Stimulated activated CD4-positive, alpha-beta T cell treated with anti-CD3 and anti-CD28 coated beads, TNF-alpha, amount 100 ng/mL, for 48 hours (primary cell): Measurements from ENCODE around the gene OPN1MW2.
"Not testable (repeated sequence)": the region's sequence is repeated elsewhere in the genome, so short reads cannot be mapped to it uniquely, and the experiment has no call there.

Source experiments
- DNase-seq, 3 donors: peaks; one replicate each; pipeline ENCODE4 v3.0.0-alpha.2; 2020; ENCODE audit warnings: low read depth in 3 of 3

Gene OPN1MW2

DNA sequence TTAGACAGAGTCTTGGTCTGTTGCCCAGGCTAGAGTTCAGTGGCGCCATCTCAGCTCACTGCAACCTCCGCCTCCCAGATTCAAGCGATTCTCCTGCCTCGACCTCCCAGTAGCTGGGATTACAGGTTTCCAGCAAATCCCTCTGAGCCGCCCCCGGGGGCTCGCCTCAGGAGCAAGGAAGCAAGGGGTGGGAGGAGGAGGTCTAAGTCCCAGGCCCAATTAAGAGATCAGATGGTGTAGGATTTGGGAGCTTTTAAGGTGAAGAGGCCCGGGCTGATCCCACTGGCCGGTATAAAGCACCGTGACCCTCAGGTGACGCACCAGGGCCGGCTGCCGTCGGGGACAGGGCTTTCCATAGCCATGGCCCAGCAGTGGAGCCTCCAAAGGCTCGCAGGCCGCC, at the start of gene OPN1MW2:
Gene OPN1MW2, plus strand, starts transcription at position 301 of the 400 bp plus-strand sequence. Its CDS starts 60 bp downstream, at position 361.
- DNase-seq: not testable (repeated sequence)

DNA sequence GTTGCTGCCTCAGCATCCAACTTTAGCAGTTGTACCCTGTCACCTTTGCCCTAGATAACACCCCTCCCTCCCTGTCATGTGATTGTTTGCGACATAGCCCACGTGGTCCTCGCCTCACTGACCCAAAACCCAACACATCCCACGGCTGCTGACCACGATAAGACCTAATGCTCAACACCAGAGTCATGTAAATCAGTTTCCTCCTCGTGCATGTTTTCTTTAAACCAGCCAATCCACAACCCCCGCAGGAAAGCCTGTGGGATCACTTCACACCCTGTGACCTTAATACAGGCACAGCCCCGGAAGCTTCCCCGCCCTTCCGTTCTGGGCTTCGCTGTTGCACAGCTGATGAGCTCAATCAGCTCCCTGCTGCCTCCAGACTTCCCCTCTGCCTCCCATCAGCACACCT, 47.0 kb upstream of the OPN1MW2 start:
- not testable (repeated sequence) for DNase-seq

DNA sequence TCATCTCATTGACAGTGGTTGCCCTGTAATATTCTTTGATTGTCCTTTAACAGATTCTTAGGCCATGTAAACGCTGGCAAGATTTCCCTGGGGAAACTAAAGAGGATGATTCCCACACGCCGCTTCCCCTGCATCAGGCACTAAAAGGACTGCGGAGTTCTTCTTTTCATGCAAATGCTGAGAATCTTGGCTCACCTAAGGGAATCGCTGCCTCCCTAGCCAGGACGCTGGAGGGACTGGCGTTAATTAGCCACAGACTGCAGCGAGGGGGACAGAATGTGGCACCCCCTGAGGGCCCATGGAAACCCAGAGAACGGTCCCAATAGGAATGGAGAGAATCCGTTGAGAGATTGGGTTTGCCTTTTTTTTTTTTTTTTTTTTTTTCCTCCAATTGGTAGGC, 45.2 kb upstream of the OPN1MW2 start:
- DNase-seq: not testable (repeated sequence)

DNA sequence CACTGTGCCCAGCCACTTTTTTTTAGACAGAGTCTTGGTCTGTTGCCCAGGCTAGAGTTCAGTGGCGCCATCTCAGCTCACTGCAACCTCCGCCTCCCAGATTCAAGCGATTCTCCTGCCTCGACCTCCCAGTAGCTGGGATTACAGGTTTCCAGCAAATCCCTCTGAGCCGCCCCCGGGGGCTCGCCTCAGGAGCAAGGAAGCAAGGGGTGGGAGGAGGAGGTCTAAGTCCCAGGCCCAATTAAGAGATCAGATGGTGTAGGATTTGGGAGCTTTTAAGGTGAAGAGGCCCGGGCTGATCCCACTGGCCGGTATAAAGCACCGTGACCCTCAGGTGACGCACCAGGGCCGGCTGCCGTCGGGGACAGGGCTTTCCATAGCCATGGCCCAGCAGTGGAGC, 37.3 kb upstream of the OPN1MW2 start, which contains the start of gene OPN1MW:
Gene OPN1MW, plus strand, starts transcription at position 301 of the 400 bp plus-strand sequence. Its CDS starts 82 bp downstream, at position 383.
- not testable (repeated sequence) for DNase-seq

DNA sequence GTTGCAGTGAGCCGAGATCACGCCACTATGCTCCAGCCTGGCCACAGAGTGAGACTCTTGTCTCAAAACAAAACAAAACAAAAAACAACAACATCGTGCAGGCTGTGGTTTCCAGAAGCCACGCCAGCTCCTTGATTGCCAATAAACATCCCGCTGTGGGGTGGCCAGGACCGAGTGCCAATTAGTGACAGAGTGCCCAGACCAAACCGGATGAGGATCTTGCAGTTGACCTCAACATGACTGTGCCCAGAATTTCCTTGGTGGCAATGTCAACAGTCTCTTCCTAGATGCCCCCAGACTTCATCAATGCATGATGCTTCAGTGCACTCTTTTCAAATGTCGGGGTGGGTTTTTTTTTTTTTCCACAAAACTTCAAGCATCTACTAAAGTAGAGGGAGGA, 35.8 kb upstream of the OPN1MW2 start:
- DNase-seq: not testable (repeated sequence)

DNA sequence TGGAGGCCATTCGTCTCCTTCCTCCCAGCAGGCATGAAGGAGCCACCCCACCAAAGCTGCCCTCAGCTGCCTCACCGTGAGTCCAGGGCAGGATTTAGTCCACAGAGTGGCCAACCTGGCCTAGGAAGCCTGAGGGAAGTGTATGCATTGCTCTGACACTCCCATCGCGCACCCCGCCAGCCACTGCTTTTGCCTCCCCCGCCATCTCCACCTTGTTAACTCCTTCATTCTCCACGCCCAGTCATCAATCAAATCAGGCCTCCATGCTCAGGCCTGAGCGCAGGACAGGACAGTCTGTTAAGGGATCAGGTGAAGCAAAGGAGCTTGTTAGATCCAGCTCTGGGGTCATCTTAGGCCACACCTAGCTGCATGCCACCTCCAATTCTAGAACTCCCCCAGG, 26.7 kb upstream of the OPN1MW2 start:
- not testable (repeated sequence) for DNase-seq

DNA sequence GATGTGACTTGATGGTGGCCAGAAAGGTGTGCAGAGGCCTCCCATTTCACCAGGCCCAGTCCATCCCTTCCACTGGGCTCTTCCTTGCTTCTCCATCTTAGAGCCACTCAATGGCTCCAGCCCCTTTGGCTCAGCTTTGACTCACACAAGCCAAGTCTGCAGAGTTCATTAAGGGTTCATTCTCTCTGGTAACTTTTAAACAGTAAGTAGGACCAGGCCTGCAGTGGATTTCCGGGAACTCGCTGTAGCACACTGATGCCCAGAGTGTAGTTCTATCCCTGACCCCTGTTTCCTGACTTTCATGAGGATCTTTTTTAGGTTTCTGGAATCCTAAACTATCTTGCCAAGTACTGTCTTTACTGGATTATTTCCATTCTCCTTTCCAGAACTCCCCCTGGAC, 25.2 kb upstream of the OPN1MW2 start:
- DNase-seq: not testable (repeated sequence)

DNA sequence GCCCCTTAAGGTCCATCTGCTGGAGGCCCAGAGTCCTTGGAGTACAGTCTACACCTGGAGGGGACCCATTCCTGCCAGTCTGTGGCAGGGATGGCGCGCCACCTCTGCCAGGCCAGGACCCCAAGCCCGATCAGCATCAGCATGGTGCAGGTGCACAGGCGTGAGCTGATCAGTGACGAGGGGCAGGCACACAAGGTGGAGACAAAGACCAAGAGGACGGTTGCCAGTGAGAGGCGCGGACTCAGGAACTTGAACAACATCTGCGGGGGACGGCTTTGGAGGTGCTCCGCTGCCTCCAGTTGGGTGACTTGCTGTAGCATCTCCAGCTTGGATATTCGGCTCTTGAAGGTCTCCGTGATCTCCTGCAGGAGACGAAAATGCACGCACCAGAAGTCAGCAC, 23.1 kb upstream of the OPN1MW2 start:
- DNase-seq: not testable (repeated sequence)

DNA sequence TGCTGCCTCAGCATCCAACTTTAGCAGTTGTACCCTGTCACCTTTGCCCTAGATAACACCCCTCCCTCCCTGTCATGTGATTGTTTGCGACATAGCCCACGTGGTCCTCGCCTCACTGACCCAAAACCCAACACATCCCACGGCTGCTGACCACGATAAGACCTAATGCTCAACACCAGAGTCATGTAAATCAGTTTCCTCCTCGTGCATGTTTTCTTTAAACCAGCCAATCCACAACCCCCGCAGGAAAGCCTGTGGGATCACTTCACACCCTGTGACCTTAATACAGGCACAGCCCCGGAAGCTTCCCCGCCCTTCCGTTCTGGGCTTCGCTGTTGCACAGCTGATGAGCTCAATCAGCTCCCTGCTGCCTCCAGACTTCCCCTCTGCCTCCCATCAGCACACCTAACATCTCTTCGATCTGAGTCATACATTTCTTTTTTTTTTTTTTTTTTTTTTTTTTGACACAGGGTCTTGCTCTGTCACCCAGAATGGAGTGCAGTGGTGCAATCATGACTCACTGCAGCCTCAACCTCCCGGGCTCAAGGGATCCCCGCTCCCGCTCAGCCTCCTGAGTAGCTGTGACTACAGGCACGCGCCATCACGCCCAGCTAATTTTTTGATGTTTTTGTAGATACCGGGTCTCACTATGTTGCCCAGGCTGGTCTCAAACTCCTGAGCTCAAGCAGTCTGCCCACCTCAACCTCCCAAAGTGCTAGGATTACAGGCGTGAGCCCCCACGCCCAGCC, 9.7 kb upstream of the OPN1MW2 start:
- not testable (repeated sequence) for DNase-seq

DNA sequence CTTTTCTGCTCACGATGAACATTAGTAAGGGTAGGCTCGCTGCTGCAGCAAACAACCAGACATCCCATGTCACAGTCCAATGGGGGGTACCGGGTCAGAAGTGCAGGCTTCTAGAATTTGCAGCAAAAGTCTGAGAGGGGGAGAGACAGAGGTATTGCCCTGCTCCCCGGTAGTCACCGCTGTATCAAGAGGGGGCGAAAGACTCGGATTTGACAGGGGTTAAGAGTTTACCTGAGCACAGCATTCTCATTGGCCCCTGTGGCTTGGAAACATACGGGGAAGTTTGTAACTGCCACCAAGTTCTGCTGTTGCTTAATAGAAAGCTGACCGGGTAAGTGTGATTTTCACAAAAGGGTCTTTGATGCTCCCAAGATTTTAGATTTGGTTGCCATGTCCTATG, 8.5 kb upstream of the OPN1MW2 start:
- not testable (repeated sequence) for DNase-seq

DNA sequence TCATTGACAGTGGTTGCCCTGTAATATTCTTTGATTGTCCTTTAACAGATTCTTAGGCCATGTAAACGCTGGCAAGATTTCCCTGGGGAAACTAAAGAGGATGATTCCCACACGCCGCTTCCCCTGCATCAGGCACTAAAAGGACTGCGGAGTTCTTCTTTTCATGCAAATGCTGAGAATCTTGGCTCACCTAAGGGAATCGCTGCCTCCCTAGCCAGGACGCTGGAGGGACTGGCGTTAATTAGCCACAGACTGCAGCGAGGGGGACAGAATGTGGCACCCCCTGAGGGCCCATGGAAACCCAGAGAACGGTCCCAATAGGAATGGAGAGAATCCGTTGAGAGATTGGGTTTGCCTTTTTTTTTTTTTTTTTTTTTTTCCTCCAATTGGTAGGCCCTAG, 8.1 kb upstream of the OPN1MW2 start:
- not testable (repeated sequence) for DNase-seq

DNA sequence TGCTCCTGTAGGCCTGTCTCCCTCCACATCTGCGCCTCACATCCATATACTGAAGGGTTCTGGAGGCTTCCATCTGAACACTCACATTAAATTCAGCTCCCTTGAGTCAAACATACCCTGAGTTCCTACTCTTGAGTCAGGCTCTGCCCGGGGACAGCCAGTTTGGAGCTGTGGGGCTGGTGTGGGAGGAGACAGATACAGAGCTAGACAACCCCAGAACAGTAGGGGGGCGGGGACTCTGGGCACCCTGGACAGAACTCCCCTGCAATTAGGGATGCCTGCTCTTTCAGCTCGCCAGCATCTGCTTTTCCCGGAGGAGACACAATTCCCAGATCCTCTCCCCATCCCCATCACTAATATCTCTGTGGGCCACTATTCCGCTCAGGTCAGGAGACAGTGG, 5.7 kb downstream of the OPN1MW2 start:
- not testable (repeated sequence) for DNase-seq

DNA sequence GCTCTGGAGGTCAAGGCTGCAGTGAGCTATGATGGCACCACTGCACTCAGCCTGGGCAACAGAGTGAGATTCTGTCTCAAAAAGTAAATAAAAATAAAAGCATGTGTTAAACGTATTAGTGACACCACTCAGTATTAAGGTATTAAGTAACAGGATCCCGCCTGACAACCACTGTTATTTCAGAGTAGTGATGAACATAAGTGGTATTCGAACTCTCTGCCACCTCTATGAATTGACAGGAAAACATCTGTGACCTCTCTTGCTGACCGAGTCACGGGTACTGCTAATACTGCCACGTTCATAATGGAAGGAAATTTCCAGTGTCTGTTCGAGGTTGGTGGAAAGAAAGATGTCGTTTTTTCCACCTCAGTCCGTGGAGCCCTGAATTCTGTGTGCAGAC, 7.2 kb downstream of the OPN1MW2 start:
- not testable (repeated sequence) for DNase-seq

DNA sequence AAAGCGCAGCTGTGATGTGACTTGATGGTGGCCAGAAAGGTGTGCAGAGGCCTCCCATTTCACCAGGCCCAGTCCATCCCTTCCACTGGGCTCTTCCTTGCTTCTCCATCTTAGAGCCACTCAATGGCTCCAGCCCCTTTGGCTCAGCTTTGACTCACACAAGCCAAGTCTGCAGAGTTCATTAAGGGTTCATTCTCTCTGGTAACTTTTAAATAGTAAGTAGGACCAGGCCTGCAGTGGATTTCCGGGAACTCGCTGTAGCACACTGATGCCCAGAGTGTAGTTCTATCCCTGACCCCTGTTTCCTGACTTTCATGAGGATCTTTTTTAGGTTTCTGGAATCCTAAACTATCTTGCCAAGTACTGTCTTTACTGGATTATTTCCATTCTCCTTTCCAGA, 11.9 kb downstream of the OPN1MW2 start:
- DNase-seq: not testable (repeated sequence)

DNA sequence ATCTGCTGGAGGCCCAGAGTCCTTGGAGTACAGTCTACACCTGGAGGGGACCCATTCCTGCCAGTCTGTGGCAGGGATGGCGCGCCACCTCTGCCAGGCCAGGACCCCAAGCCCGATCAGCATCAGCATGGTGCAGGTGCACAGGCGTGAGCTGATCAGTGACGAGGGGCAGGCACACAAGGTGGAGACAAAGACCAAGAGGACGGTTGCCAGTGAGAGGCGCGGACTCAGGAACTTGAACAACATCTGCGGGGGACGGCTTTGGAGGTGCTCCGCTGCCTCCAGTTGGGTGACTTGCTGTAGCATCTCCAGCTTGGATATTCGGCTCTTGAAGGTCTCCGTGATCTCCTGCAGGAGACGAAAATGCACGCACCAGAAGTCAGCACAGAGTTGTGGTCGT, 14.1 kb downstream of the OPN1MW2 start:
- DNase-seq: not testable (repeated sequence)

DNA sequence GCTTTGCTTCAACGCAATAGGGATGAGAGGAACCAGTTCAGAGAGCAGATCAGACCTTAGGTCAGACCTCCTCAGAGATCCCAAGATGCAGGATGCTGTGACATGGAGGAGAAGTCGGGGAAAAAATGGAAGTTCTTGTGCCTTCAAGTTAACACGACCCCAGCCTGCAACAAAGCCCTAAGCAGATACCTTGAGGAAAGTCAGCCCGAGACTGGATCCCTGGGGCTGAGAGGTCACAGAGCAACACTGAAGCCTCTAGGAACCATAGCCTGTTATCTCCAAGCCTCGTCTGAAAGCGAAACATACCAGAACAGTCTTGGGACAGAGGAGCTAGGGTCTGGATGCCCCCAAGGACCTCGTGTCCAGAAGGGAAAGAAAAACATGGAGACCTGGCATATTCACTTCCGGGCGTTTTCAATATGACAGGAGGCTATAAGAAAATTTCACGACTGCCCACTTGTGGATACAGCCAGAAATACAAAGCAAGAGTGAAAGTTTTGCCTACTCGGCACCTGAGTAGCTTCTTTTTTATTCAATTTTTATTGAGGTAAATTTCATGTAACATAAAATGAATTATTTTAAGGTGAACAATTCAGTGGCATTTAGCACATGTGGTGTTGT, 19.5 kb downstream of the OPN1MW2 start:
- DNase-seq: not testable (repeated sequence)

DNA sequence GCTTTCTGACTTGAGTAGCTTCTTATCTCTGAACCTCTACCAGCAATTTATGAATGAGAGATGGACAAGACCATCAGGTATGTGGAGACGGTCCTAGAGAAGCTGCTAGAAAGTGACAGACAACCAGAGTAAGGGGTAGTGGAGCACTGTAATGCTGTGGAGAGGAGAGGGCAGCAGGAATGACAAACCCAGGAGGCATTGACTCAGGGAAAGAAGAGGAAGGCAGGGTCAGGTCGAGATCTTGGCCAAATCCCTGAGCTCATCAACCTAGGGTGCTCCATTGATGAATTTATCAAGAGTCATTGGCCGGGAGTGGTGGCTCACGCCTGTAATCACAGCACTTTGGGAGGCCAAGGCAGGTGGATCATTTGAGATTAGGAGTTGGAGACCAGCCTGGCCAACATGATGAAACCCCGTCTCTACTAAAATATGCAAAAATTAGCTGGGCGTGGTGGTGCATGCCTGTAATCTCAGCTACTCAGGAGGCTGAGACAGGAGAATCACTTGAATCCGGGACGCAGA, 20.5 kb downstream of the OPN1MW2 start:
- DNase-seq: not testable (repeated sequence)

DNA sequence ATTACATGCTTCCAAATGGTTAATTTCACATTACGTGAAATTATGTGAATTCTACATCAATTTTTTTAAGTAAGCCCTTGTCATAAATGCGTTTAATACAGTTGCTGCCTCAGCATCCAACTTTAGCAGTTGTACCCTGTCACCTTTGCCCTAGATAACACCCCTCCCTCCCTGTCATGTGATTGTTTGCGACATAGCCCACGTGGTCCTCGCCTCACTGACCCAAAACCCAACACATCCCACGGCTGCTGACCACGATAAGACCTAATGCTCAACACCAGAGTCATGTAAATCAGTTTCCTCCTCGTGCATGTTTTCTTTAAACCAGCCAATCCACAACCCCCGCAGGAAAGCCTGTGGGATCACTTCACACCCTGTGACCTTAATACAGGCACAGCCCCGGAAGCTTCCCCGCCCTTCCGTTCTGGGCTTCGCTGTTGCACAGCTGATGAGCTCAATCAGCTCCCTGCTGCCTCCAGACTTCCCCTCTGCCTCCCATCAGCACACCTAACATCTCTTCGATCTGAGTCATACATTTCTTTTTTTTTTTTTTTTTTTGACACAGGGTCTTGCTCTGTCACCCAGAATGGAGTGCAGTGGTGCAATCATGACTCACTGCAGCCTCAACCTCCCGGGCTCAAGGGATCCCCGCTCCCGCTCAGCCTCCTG, 28.0 kb downstream of the OPN1MW2 start:
- not testable (repeated sequence) for DNase-seq

DNA sequence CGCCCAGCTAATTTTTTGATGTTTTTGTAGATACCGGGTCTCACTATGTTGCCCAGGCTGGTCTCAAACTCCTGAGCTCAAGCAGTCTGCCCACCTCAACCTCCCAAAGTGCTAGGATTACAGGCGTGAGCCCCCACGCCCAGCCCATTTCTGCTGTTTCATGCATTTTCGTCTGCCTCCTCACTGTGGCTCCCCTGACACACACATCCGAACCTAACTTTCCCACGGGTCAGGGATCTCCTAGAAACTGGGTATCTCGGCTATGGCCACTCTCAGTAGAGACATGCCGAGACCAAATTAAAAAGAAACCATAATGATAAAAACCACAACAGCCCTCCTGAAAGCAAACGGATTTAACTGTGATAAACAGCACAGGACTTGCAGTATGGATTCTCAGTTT, 28.5 kb downstream of the OPN1MW2 start:
- not testable (repeated sequence) for DNase-seq

DNA sequence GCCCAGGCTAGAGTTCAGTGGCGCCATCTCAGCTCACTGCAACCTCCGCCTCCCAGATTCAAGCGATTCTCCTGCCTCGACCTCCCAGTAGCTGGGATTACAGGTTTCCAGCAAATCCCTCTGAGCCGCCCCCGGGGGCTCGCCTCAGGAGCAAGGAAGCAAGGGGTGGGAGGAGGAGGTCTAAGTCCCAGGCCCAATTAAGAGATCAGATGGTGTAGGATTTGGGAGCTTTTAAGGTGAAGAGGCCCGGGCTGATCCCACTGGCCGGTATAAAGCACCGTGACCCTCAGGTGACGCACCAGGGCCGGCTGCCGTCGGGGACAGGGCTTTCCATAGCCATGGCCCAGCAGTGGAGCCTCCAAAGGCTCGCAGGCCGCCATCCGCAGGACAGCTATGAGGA, 37.7 kb downstream of the OPN1MW2 start, which contains the start of gene OPN1MW3:
Gene OPN1MW3, plus strand, starts transcription at position 301 of the 400 bp plus-strand sequence. Its CDS starts 38 bp downstream, at position 339.
- DNase-seq: not testable (repeated sequence)

DNA sequence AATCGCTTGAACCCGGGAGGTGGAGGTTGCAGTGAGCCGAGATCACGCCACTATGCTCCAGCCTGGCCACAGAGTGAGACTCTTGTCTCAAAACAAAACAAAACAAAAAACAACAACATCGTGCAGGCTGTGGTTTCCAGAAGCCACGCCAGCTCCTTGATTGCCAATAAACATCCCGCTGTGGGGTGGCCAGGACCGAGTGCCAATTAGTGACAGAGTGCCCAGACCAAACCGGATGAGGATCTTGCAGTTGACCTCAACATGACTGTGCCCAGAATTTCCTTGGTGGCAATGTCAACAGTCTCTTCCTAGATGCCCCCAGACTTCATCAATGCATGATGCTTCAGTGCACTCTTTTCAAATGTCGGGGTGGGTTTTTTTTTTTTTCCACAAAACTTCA, 39.2 kb downstream of the OPN1MW2 start:
- DNase-seq: not testable (repeated sequence)

DNA sequence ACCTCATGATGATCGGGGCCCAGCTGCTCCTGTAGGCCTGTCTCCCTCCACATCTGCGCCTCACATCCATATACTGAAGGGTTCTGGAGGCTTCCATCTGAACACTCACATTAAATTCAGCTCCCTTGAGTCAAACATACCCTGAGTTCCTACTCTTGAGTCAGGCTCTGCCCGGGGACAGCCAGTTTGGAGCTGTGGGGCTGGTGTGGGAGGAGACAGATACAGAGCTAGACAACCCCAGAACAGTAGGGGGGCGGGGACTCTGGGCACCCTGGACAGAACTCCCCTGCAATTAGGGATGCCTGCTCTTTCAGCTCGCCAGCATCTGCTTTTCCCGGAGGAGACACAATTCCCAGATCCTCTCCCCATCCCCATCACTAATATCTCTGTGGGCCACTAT, 43.5 kb downstream of the OPN1MW2 start:
- DNase-seq: not testable (repeated sequence)
